A549 (cell line): ENCODE results near the gene CCDC150.

ENCODE experiments used
- CTCF ChIP-seq: fragments of >200 bp; sonication (Bioruptor Twin); formaldehyde crosslinking; IDR thresholded peaks from 3 replicates; pipeline ENCODE4 v1.5.1; 2016
- EP300 ChIP-seq, 2 experiments: fragments of >200 bp; sonication (Bioruptor Twin); formaldehyde crosslinking; IDR thresholded peaks; 2 replicates in 1 of 2; 3 replicates in 1 of 2; pipeline ENCODE4 v1.6.1; 2016 to 2017
- FOSL2 ChIP-seq, 2 experiments: fragments of 450-650 bp in 1 of 2; fragments of >200 bp in 1 of 2; sonication (Bioruptor Twin) in 1 of 2; formaldehyde crosslinking; IDR thresholded peaks; 2 replicates each; pipeline versions ENCODE4 v1.5.0 to v1.6.1; 2016 to 2020; ENCODE audit warnings: mild to moderate bottlenecking in 1 of 2, moderate library complexity in 1 of 2
- KDM5A ChIP-seq: fragments of 200-600 bp; sonication (generic); IDR thresholded peaks from 2 replicates; pipeline ENCODE4 v1.6.1; 2016; ENCODE audit warnings: antibody characterized with exemption, mild to moderate bottlenecking
- MAFK ChIP-seq: fragments of 450-650 bp; IDR thresholded peaks from 2 replicates; pipeline ENCODE4 v1.6.1; 2014; ENCODE audit not compliant: partially characterized antibody
- PHF8 ChIP-seq: fragments of 200-600 bp; sonication (generic); IDR thresholded peaks from 2 replicates; pipeline ENCODE4 v1.6.1; 2016; ENCODE audit warnings: low read depth, mild to moderate bottlenecking, antibody characterized with exemption, moderate library complexity, borderline replicate concordance
- POLR2A ChIP-seq: IDR thresholded peaks from 2 replicates; pipeline ENCODE4 v1.6.1; 2012; ENCODE audit warnings: mild to moderate bottlenecking, low read length
- TF ChIP-seq, protein P1 (sequence below): fragments of 200-600 bp; sonication (generic); IDR thresholded peaks from 2 replicates; pipeline ENCODE4 v1.6.1; 2016; ENCODE audit warnings: antibody characterized with exemption, mild to moderate bottlenecking, moderate library complexity

DNA sequence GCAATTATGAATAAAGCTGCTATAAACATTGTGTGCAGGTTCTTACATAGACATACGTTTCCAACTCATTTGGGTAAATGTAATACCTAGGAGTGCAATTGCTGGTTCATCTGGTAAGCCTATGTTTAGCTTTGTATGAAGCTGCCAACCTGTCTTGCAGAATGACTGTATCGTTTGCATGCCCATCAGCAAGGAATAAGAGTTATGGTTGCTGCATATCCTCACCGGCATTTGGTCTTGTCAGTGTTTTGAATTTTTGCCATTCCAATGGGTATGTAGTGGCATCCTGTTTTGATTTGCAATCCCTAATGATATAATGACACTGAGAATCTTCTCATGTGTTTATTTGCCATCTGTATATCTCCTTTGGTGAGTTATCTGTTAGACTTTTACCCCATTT, 20.7 kb downstream of the CCDC150 start:
- TF ChIP-seq CTCF (no peak), MAFK (no peak), PHF8 (no peak), KDM5A (no peak), FOSL2 (IDR thresholded peaks at IDR 0.05) (no peak), FOSL2 (CRISPR knock-in tag; IDR thresholded peaks at IDR 0.05) (no peak), EP300 (IDR thresholded peaks at IDR 0.05) (no peak), POLR2A (no peak)
- TF ChIP-seq, protein P1, sequence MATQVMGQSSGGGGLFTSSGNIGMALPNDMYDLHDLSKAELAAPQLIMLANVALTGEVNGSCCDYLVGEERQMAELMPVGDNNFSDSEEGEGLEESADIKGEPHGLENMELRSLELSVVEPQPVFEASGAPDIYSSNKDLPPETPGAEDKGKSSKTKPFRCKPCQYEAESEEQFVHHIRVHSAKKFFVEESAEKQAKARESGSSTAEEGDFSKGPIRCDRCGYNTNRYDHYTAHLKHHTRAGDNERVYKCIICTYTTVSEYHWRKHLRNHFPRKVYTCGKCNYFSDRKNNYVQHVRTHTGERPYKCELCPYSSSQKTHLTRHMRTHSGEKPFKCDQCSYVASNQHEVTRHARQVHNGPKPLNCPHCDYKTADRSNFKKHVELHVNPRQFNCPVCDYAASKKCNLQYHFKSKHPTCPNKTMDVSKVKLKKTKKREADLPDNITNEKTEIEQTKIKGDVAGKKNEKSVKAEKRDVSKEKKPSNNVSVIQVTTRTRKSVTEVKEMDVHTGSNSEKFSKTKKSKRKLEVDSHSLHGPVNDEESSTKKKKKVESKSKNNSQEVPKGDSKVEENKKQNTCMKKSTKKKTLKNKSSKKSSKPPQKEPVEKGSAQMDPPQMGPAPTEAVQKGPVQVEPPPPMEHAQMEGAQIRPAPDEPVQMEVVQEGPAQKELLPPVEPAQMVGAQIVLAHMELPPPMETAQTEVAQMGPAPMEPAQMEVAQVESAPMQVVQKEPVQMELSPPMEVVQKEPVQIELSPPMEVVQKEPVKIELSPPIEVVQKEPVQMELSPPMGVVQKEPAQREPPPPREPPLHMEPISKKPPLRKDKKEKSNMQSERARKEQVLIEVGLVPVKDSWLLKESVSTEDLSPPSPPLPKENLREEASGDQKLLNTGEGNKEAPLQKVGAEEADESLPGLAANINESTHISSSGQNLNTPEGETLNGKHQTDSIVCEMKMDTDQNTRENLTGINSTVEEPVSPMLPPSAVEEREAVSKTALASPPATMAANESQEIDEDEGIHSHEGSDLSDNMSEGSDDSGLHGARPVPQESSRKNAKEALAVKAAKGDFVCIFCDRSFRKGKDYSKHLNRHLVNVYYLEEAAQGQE: no peak
